HCT116 (cell line): ENCODE measurements around the gene CCDC181. TPM values are rescaled to one million over a fixed set of nuclear protein-coding genes. Genes with fewer than 3 reads are reported as not detected.
A peak's percentile ranks its signal among the peaks of the same experiment; 100 is the strongest.

Experiments used
- ATAC-seq: fragments of 200-7000 bp; cut with Tn5 transposase; 2 replicates; pipeline ENCODE4 v1.9.1; 2020; ENCODE audit warnings: mild to moderate bottlenecking, moderate library complexity
- BruUV-seq: library from RNA; stranded (reverse); fragments of 400-500 nt; replicated peaks from 2 replicates; lab custom pipeline; 2021; lab: Mats Ljungman, UMichigan
- CTCF ChIA-PET: fragments of 300-600 bp; sonication (Branson Sonifier 250); formaldehyde crosslinking; loops from one replicate; lab custom pipeline; 2021; ENCODE audit warnings: antibody characterized with exemption; lab: Charles Lee
- POLR2A ChIA-PET: fragments of 300-600, 350-600 bp; sonication (Branson Sonifier 250); formaldehyde crosslinking; loops from one replicate; lab custom pipeline; 2021; ENCODE audit warnings: antibody characterized with exemption; lab: Charles Lee
- RAD21 ChIA-PET, 2 experiments: fragments of 300-600 bp; sonication (Branson Sonifier 250); formaldehyde crosslinking; loops; one replicate each; lab custom pipeline; 2023; ENCODE audit warnings: low total read pairs in 2 of 2; ENCODE audit not compliant: uncharacterized antibody in 2 of 2, unreplicated experiment in 2 of 2, low non-redundant PET in 1 of 2; lab: Charles Lee
- DNase-seq: peaks from one replicate; pipeline ENCODE4 v3.0.0-alpha.2; 2010; ENCODE audit warnings: low read depth, low spot score
- H2AFZ ChIP-seq: fragments of 200-600 bp; shearing (Covaris generic), sonication (generic); 2 replicates; pipeline ENCODE4 v1.6.1; 2017; ENCODE audit warnings: low read depth, mixed run types, mixed read lengths, antibody characterized with exemption, low read length; ENCODE audit not compliant: poor library complexity, severe bottlenecking
- H3K27ac ChIP-seq: 2 replicates; pipeline ENCODE4 v1.5.1; 2012; ENCODE audit warnings: low read depth, low read length
- H3K27me3 ChIP-seq: fragments of 200-600 bp; sonication (generic); 2 replicates; pipeline ENCODE4 v1.6.1; 2016; ENCODE audit warnings: mixed run types, low read length, mixed read lengths; ENCODE audit not compliant: insufficient read depth
- H3K36me3 ChIP-seq, 2 experiments: fragments of 200-500 bp in 1 of 2; fragments of 200-600 bp in 1 of 2; sonication (Bioruptor generic) in 1 of 2; sonication (generic) in 1 of 2; 2 replicates each; pipeline versions ENCODE4 v1.5.1 to v1.6.1; 2014 to 2016; ENCODE audit warnings: low read length in 2 of 2, inconsistent platforms in 1 of 2, mixed read lengths in 1 of 2, mixed run types in 1 of 2; ENCODE audit not compliant: insufficient read depth in 2 of 2, control insufficient read depth in 1 of 2
- H3K4me1 ChIP-seq, 2 experiments: fragments of 200-600 bp in 1 of 2; sonication (generic) in 1 of 2; 2 replicates each; pipeline versions ENCODE4 v1.5.1 to v1.6.1; 2012 to 2017; ENCODE audit warnings: low read length in 2 of 2, inconsistent platforms in 1 of 2, mild to moderate bottlenecking in 1 of 2, mixed read lengths in 1 of 2, mixed run types in 1 of 2, moderate library complexity in 1 of 2; ENCODE audit not compliant: insufficient read depth in 2 of 2, control insufficient read depth in 1 of 2
- H3K4me2 ChIP-seq: fragments of 200-600 bp; sonication (generic); 2 replicates; pipeline ENCODE4 v1.6.1; 2017; ENCODE audit warnings: mixed run types, low read length, mixed read lengths
- H3K4me3 ChIP-seq, 2 experiments: fragments of 200-600 bp in 1 of 2; sonication (generic) in 1 of 2; replicated peaks in 1 of 2; 2 replicates each; pipeline ENCODE4 v1.5.1; 2011 to 2016; ENCODE audit warnings: low read length in 2 of 2, control low read depth in 1 of 2, low read depth in 1 of 2, mild to moderate bottlenecking in 1 of 2, mixed read lengths in 1 of 2, mixed run types in 1 of 2
- H3K79me2 ChIP-seq: fragments of 200-600 bp; sonication (generic); 2 replicates; pipeline ENCODE4 v1.6.1; 2017; ENCODE audit warnings: mild to moderate bottlenecking, mixed run types, low read length, moderate library complexity, mixed read lengths; ENCODE audit not compliant: insufficient read depth
- H3K9ac ChIP-seq: fragments of 200-600 bp; sonication (generic); 2 replicates; pipeline ENCODE4 v1.6.1; 2016; ENCODE audit warnings: low read length, mixed read lengths
- H3K9me2 ChIP-seq: fragments of 200-600 bp; sonication (generic), shearing (Covaris generic); 2 replicates; pipeline ENCODE4 v1.6.1; 2017; ENCODE audit warnings: mixed run types, mild to moderate bottlenecking, moderate library complexity; ENCODE audit not compliant: insufficient read depth
- H3K9me3 ChIP-seq, 2 experiments: fragments of 200-500 bp in 1 of 2; fragments of 200-600 bp in 1 of 2; sonication (Bioruptor generic) in 1 of 2; sonication (generic) in 1 of 2; 2 replicates each; pipeline ENCODE4 v1.6.1; 2014 to 2017; ENCODE audit warnings: low read length in 2 of 2, mixed read lengths in 2 of 2, inconsistent platforms in 1 of 2, low read depth in 1 of 2, mild to moderate bottlenecking in 1 of 2, mixed run types in 1 of 2, moderate library complexity in 1 of 2; ENCODE audit not compliant: control insufficient read depth in 1 of 2, insufficient read depth in 1 of 2
- H4K20me1 ChIP-seq: fragments of 200-600 bp; sonication (generic), shearing (Covaris generic); 2 replicates; pipeline ENCODE4 v1.6.1; 2017; ENCODE audit warnings: mixed run types, mild to moderate bottlenecking, moderate library complexity; ENCODE audit not compliant: insufficient read depth
- CBX3 ChIP-seq: IDR thresholded peaks from 2 replicates; pipeline ENCODE4 v1.6.1; 2012; ENCODE audit warnings: low read depth
- CEBPB ChIP-seq: IDR thresholded peaks from 2 replicates; pipeline ENCODE4 v1.6.1; 2012; ENCODE audit warnings: low read depth
- EZH2 ChIP-seq: fragments of 200-600 bp; sonication (generic); IDR thresholded peaks from 2 replicates; pipeline ENCODE4 v1.6.1; 2017; ENCODE audit warnings: antibody characterized with exemption, mixed run types
- FOSL1 ChIP-seq: IDR thresholded peaks from 2 replicates; pipeline ENCODE4 v1.6.1; 2012; ENCODE audit warnings: low read depth
- POLR2A ChIP-seq: IDR thresholded peaks from 2 replicates; pipeline ENCODE4 v1.7.0; 2011; ENCODE audit warnings: borderline replicate concordance; ENCODE audit not compliant: insufficient read depth, insufficient read length; ENCODE audit errors: extremely low read depth
- POLR2AphosphoS5 ChIP-seq: IDR thresholded peaks from 2 replicates; pipeline ENCODE4 v1.6.1; 2011; ENCODE audit warnings: mild to moderate bottlenecking, low read depth, low read length, moderate library complexity
- SP1 ChIP-seq: IDR thresholded peaks from 2 replicates; pipeline ENCODE4 v1.6.1; 2012; ENCODE audit warnings: low read depth
- TCF7L2 ChIP-seq: IDR thresholded peaks from 2 replicates; pipeline ENCODE4 v1.7.0; 2011; ENCODE audit warnings: borderline replicate concordance, inconsistent platforms; ENCODE audit not compliant: insufficient read depth, insufficient read length; ENCODE audit errors: extremely low read depth
- YY1 ChIP-seq: IDR thresholded peaks from 2 replicates; pipeline ENCODE4 v1.6.1; 2011; ENCODE audit warnings: low read length, low read depth, moderate library complexity, mild to moderate bottlenecking; ENCODE audit not compliant: insufficient replicate concordance; ENCODE audit errors: extremely low read depth
- ZNF274 ChIP-seq: fragments of 200-500 bp; sonication (Bioruptor generic); IDR thresholded peaks from 2 replicates; pipeline ENCODE4 v1.6.1; 2014; ENCODE audit warnings: mild to moderate bottlenecking, low read depth, low read length, inconsistent platforms
- intact Hi-C: fragments of 100-400 bp; cut with micrococcal nuclease; formaldehyde crosslinking; loops from 2 replicates; pipeline ENCODE4 v1.10.0; 2022
- total RNA-seq: library from RNA; stranded (reverse); gene quantifications from one replicate; pipeline ENCODE4 v1.2.1, GENCODE V29; 2021; ENCODE audit not compliant: unreplicated experiment
- TF ChIP-seq, protein P1 (sequence below): IDR thresholded peaks from 2 replicates; pipeline ENCODE4 v1.6.1; 2011; ENCODE audit warnings: mild to moderate bottlenecking, low read length, moderate library complexity; ENCODE audit not compliant: insufficient replicate concordance; ENCODE audit errors: extremely low read depth
- TF ChIP-seq, protein P2 (sequence below): IDR thresholded peaks from 2 replicates; pipeline ENCODE4 v1.6.1; 2012
- TF ChIP-seq, protein P3 (sequence below): IDR thresholded peaks from 2 replicates; pipeline ENCODE4 v1.6.1; 2012; ENCODE audit warnings: low read depth
- TF ChIP-seq, protein P4 (sequence below), 3 experiments: fragments of 200-600 bp in 1 of 3; sonication (generic) in 1 of 3; IDR thresholded peaks in 2 of 3; conservative IDR thresholded peaks in 1 of 3; 2 replicates each; pipeline ENCODE4 v1.5.1; 2012 to 2017; ENCODE audit warnings: low read depth in 2 of 3, low read length in 2 of 3, antibody characterized with exemption in 1 of 3, borderline replicate concordance in 1 of 3, control low read depth in 1 of 3, mild to moderate bottlenecking in 1 of 3, mixed read lengths in 1 of 3, mixed run types in 1 of 3, moderate library complexity in 1 of 3; ENCODE audit not compliant: insufficient read depth in 1 of 3
- TF ChIP-seq, protein P5 (sequence below): IDR thresholded peaks from 2 replicates; pipeline ENCODE4 v1.6.1; 2012

Gene CCDC181
- total RNA-seq, 1 experiment from 2014 or later: not detected

DNA sequence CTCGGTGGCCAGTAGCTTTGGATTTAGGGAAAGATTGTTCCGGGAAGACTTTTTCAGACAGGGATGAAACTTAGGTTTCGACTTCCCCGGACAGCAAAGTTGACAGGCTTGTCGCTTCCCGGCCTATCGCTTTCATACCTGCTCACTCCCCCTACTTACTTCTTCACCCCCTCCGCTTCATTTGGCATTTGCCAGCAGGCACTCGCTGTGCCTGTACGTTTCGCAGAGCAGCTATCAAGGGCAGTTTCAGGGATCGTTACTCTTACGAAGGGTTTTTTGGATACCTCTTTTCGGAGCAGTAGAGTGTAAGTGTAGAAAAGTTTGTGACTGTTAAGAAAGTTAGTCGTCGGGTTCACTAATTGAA lies 58.9 kb downstream of the CCDC181 start:
- Histone ChIP-seq H3K9ac (peak overlapping the region; percentile 80), H2AFZ (peak overlapping the region; percentile 93), H3K9me2 (no peaks in the 10 kb centered on the region), H3K4me1 (peaks cover 11 to 29% of the 10 kb centered on the region in 2 experiments), H3K4me2 (peak overlapping the region; percentile 84), H3K79me2 (peaks cover 38% of the 10 kb centered on the region), H4K20me1 (no peaks in the 10 kb centered on the region), H3K9me3 (no peaks in the 10 kb centered on the region), H3K36me3 (peaks cover 7 to 12% of the 10 kb centered on the region in 2 experiments; a peak in 3 of 4 replicates), H3K27ac (peak overlapping the region; percentile 70), H3K4me3 (peak overlapping the region; percentile 91 to 97), H3K27me3 (no peaks in the 10 kb centered on the region)
- ChIA-PET POLR2A (interaction anchor here (0.8 kb wide), 1 partner anchor 261 kb away, joined by 3 read pairs; no protein-coding TSS in a partner anchor), RAD21 (no interaction called here), CTCF (interaction anchor here (1.0 kb wide), 1 partner anchor 1026 kb away, joined by 4 read pairs; no protein-coding TSS in a partner anchor)
- BruUV-seq: TSS peak; percentile 57
- ATAC-seq (peak; percentile 8; the same call in 1 of the 2 replicates), DNase-seq (no peak)
- intact Hi-C loops: no loop called here
- no peak for TF ChIP-seq FOSL1
- TF ChIP-seq, protein P1, sequence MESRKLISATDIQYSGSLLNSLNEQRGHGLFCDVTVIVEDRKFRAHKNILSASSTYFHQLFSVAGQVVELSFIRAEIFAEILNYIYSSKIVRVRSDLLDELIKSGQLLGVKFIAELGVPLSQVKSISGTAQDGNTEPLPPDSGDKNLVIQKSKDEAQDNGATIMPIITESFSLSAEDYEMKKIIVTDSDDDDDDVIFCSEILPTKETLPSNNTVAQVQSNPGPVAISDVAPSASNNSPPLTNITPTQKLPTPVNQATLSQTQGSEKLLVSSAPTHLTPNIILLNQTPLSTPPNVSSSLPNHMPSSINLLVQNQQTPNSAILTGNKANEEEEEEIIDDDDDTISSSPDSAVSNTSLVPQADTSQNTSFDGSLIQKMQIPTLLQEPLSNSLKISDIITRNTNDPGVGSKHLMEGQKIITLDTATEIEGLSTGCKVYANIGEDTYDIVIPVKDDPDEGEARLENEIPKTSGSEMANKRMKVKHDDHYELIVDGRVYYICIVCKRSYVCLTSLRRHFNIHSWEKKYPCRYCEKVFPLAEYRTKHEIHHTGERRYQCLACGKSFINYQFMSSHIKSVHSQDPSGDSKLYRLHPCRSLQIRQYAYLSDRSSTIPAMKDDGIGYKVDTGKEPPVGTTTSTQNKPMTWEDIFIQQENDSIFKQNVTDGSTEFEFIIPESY: no peak
- TF ChIP-seq CBX3: no peak
- TF ChIP-seq, protein P2, sequence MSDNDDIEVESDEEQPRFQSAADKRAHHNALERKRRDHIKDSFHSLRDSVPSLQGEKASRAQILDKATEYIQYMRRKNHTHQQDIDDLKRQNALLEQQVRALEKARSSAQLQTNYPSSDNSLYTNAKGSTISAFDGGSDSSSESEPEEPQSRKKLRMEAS: no peak
- no peak for TF ChIP-seq TCF7L2
- TF ChIP-seq EZH2: no peak
- TF ChIP-seq YY1: no peak
- TF ChIP-seq SP1: no peak
- no peak for TF ChIP-seq CEBPB
- no peak for TF ChIP-seq POLR2A
- TF ChIP-seq, protein P3, sequence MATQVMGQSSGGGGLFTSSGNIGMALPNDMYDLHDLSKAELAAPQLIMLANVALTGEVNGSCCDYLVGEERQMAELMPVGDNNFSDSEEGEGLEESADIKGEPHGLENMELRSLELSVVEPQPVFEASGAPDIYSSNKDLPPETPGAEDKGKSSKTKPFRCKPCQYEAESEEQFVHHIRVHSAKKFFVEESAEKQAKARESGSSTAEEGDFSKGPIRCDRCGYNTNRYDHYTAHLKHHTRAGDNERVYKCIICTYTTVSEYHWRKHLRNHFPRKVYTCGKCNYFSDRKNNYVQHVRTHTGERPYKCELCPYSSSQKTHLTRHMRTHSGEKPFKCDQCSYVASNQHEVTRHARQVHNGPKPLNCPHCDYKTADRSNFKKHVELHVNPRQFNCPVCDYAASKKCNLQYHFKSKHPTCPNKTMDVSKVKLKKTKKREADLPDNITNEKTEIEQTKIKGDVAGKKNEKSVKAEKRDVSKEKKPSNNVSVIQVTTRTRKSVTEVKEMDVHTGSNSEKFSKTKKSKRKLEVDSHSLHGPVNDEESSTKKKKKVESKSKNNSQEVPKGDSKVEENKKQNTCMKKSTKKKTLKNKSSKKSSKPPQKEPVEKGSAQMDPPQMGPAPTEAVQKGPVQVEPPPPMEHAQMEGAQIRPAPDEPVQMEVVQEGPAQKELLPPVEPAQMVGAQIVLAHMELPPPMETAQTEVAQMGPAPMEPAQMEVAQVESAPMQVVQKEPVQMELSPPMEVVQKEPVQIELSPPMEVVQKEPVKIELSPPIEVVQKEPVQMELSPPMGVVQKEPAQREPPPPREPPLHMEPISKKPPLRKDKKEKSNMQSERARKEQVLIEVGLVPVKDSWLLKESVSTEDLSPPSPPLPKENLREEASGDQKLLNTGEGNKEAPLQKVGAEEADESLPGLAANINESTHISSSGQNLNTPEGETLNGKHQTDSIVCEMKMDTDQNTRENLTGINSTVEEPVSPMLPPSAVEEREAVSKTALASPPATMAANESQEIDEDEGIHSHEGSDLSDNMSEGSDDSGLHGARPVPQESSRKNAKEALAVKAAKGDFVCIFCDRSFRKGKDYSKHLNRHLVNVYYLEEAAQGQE: no peak
- TF ChIP-seq POLR2AphosphoS5: no peak; the same call in 1 of the 2 replicates
- no peak for TF ChIP-seq ZNF274
- TF ChIP-seq, protein P4, sequence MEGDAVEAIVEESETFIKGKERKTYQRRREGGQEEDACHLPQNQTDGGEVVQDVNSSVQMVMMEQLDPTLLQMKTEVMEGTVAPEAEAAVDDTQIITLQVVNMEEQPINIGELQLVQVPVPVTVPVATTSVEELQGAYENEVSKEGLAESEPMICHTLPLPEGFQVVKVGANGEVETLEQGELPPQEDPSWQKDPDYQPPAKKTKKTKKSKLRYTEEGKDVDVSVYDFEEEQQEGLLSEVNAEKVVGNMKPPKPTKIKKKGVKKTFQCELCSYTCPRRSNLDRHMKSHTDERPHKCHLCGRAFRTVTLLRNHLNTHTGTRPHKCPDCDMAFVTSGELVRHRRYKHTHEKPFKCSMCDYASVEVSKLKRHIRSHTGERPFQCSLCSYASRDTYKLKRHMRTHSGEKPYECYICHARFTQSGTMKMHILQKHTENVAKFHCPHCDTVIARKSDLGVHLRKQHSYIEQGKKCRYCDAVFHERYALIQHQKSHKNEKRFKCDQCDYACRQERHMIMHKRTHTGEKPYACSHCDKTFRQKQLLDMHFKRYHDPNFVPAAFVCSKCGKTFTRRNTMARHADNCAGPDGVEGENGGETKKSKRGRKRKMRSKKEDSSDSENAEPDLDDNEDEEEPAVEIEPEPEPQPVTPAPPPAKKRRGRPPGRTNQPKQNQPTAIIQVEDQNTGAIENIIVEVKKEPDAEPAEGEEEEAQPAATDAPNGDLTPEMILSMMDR (IDR thresholded peaks at IDR 0.05 in 2 of 3, conservative IDR thresholded peaks at IDR 0.05 in 1 of 3; ENCODE audit: borderline replicate concordance in 1 of 3, insufficient read depth in 1 of 3, low read depth in 2 of 3, low read length in 2 of 3): no peak
- TF ChIP-seq, protein P5, sequence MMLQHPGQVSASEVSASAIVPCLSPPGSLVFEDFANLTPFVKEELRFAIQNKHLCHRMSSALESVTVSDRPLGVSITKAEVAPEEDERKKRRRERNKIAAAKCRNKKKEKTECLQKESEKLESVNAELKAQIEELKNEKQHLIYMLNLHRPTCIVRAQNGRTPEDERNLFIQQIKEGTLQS: no peak
